Measurements from ENCODE around the gene GNB1L. TPM values are rescaled to one million over a fixed set of nuclear protein-coding genes. Genes with fewer than 3 reads are reported as not detected.

Gene GNB1L
- polyA plus RNA-seq, 3 donors: 3.4 to 6.0 (median 4.8) TPM

DNA sequence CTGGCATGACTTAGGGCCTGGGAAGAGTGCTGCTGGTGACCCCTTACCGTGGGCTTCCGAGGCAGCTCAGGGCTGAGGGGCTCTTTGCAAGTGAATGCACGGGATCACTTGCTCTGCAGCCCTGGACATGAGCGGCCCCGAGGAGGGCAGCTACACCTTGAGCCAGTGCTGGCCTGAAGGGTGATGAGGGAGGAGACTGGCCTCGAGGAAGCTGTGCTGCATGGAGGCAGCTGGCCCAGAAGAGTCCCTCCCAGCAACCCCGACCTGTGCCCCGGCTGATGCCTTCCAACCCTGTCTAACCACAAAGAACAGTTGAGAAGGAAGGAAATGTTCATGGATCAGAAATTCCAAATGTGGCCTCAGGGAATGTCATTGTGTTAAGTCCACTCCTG lies 48.9 kb downstream of the GNB1L start:
- peaks cover 0 to 2% (median 0%) of the 10 kb centered on the region in 7 donors for H3K9me3 Mint-ChIP-seq
- 100% methylated on average over 4 of the region's 8 CpGs for WGBS (ENCODE audit: insufficient coverage)

DNA sequence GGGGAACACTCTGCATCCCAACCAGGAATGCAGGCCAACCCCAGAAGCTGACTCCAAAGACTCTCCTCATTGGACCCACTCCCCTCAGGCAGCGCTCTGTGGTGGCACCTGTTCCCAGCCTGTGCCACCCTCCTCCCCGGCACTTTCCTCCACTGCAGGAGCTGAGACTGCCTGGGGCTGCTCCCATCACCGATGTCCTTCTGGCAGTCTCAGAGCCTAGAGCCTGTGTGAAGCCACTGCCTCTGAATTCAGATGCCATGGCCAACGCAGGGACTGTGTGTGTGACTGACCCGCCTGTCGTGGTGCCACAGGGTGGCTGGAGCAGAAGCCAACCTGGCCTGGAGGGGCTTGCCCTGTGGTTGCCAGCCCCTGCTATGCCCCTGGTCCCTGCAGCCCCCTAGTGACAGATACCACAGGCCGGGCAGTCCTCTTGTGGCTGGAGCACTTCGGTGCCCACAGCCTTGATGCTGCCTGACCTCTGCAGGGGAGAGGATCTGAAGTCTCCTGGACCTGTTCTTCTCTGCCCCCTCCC lies 50.9 kb downstream of the GNB1L start:
- H3K4me3 ChIP-seq (replicated peaks in 1 of 3; ENCODE audit: low read depth in 2 of 3, low read length in 3 of 3): no peak overlapping the region
- H3K4me2 ChIP-seq (replicated peaks; ENCODE audit: extremely low read depth, low read length, poor library complexity, severe bottlenecking): no peak overlapping the region
- no peaks in the 10 kb centered on the region for H3K79me2 ChIP-seq (ENCODE audit: insufficient read depth, low read length)
- H3K4me1 Mint-ChIP-seq: no peaks in the 10 kb centered on the region
- peaks cover 0 to 2% (median 0%) of the 10 kb centered on the region in 7 donors for H3K9me3 Mint-ChIP-seq
- 97% methylated on average over 8 of the region's 8 CpGs for WGBS (ENCODE audit: insufficient coverage)
- intact Hi-C loops (cut with micrococcal nuclease): no loop called here
- H3K36me3 Mint-ChIP-seq: no peaks in the 10 kb centered on the region
- no peaks in the 10 kb centered on the region for H4K20me1 ChIP-seq (ENCODE audit: insufficient read depth, low read length)
- no peaks in the 10 kb centered on the region for H3K9me3 ChIP-seq (replicated peaks in 1 of 2; ENCODE audit: control insufficient read depth in 1 of 2, insufficient read depth in 1 of 2, low read length in 2 of 2)
- TF ChIP-seq, protein P1, sequence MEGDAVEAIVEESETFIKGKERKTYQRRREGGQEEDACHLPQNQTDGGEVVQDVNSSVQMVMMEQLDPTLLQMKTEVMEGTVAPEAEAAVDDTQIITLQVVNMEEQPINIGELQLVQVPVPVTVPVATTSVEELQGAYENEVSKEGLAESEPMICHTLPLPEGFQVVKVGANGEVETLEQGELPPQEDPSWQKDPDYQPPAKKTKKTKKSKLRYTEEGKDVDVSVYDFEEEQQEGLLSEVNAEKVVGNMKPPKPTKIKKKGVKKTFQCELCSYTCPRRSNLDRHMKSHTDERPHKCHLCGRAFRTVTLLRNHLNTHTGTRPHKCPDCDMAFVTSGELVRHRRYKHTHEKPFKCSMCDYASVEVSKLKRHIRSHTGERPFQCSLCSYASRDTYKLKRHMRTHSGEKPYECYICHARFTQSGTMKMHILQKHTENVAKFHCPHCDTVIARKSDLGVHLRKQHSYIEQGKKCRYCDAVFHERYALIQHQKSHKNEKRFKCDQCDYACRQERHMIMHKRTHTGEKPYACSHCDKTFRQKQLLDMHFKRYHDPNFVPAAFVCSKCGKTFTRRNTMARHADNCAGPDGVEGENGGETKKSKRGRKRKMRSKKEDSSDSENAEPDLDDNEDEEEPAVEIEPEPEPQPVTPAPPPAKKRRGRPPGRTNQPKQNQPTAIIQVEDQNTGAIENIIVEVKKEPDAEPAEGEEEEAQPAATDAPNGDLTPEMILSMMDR (IDR thresholded peaks at IDR 0.05): no peak
- H3K4me1 ChIP-seq (ENCODE audit: control insufficient read depth in 1 of 2, insufficient read depth in 2 of 2, low read length in 2 of 2): no peaks in the 10 kb centered on the region
- H2AFZ ChIP-seq (ENCODE audit: insufficient read depth, low read depth, low read length, poor library complexity, severe bottlenecking): no peak overlapping the region
- no peaks in the 10 kb centered on the region for H3K27me3 ChIP-seq (ENCODE audit: control insufficient read depth in 2 of 2, insufficient read depth in 2 of 2, low read length in 2 of 2)
- no peak overlapping the region for H3K27ac ChIP-seq (ENCODE audit: low read depth in 1 of 2, low read length in 2 of 2)
- no peaks in the 10 kb centered on the region for H3K36me3 ChIP-seq (replicated peaks in 1 of 2; ENCODE audit: control insufficient read depth in 1 of 2, insufficient read depth in 2 of 2, low read length in 2 of 2)
- H3K9ac ChIP-seq (ENCODE audit: insufficient read depth, low read length, poor library complexity, severe bottlenecking): no peak overlapping the region
- no peak overlapping the region for H3K4me3 Mint-ChIP-seq
- peaks cover 0 to 2% (median 2%) of the 10 kb centered on the region in 3 donors for H3K27me3 Mint-ChIP-seq (ENCODE audit: low read depth in 3 of 3)
- H3K27ac Mint-ChIP-seq: no peak overlapping the region
- no peak for DNase-seq

More for the DNA sequence above, 48.9 kb downstream of the GNB1L start:
- Histone ChIP-seq H3K27me3 (ENCODE audit: control insufficient read depth in 2 of 2, insufficient read depth in 2 of 2, low read length in 2 of 2) (no peaks in the 10 kb centered on the region), H4K20me1 (ENCODE audit: insufficient read depth, low read length) (no peaks in the 10 kb centered on the region), H3K9ac (ENCODE audit: insufficient read depth, low read length, poor library complexity, severe bottlenecking) (no peak overlapping the region), H2AFZ (ENCODE audit: insufficient read depth, low read depth, low read length, poor library complexity, severe bottlenecking) (no peak overlapping the region), H3K9me3 (replicated peaks in 1 of 2; ENCODE audit: control insufficient read depth in 1 of 2, insufficient read depth in 1 of 2, low read length in 2 of 2) (no peaks in the 10 kb centered on the region), H3K36me3 (replicated peaks in 1 of 2; ENCODE audit: control insufficient read depth in 1 of 2, insufficient read depth in 2 of 2, low read length in 2 of 2) (no peaks in the 10 kb centered on the region), H3K4me2 (replicated peaks; ENCODE audit: extremely low read depth, low read length, poor library complexity, severe bottlenecking) (no peak overlapping the region), H3K4me1 (ENCODE audit: control insufficient read depth in 1 of 2, insufficient read depth in 2 of 2, low read length in 2 of 2) (no peaks in the 10 kb centered on the region), H3K27ac (ENCODE audit: low read depth in 1 of 2, low read length in 2 of 2) (no peak overlapping the region), H3K79me2 (ENCODE audit: insufficient read depth, low read length) (no peaks in the 10 kb centered on the region), H3K4me3 (replicated peaks in 1 of 3; ENCODE audit: low read depth in 2 of 3, low read length in 3 of 3) (no peak overlapping the region)
- no peak overlapping the region for H3K27ac Mint-ChIP-seq
- TF ChIP-seq, protein P1 (IDR thresholded peaks at IDR 0.05): no peak
- intact Hi-C loops (cut with micrococcal nuclease): no loop called here
- no peak overlapping the region for H3K4me3 Mint-ChIP-seq
- H3K36me3 Mint-ChIP-seq: no peaks in the 10 kb centered on the region
- peaks cover 0 to 2% (median 2%) of the 10 kb centered on the region in 3 donors for H3K27me3 Mint-ChIP-seq (ENCODE audit: low read depth in 3 of 3)
- DNase-seq: no peak
- H3K4me1 Mint-ChIP-seq: no peaks in the 10 kb centered on the region
